8988T (cell line): ENCODE data around the gene CHD3.
"Not testable (repeated sequence)": the region's sequence is repeated elsewhere in the genome, so short reads cannot be mapped to it uniquely, and the experiment has no call there.

Source experiments
- DNase-seq: peaks from one replicate; pipeline ENCODE4 v3.0.0; 2011

CHD3 gene

GRCh38 chr17:7940034-7940433 lies 51.4 kb downstream of the CHD3 start:
- DNase-seq, result no peak

- no peak for DNase-seq
These were observed 52.2 kb downstream of the CHD3 start for GRCh38 chr17:7940743-7941142.

DNA sequence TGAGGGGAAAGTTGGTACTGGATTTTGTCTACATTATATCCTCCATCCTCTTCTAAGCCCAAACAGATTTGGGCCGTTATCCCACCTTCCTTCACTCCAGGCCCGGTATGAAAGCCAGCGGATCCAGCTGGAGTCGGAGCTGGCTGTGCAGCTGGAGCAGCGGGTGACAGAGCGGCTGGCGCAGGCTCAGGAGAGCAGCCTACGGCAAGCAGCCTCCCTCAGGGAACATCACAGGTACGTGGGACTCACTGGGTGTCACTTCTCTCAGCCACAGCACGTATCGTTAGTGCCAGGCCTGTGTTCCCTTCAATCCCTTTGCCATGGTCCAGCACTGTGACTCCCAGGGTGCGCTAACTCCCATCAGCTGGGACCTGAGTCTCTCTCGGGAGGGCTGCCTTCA lies 54.7 kb downstream of the CHD3 start:
- DNase-seq, result no peak

DNA sequence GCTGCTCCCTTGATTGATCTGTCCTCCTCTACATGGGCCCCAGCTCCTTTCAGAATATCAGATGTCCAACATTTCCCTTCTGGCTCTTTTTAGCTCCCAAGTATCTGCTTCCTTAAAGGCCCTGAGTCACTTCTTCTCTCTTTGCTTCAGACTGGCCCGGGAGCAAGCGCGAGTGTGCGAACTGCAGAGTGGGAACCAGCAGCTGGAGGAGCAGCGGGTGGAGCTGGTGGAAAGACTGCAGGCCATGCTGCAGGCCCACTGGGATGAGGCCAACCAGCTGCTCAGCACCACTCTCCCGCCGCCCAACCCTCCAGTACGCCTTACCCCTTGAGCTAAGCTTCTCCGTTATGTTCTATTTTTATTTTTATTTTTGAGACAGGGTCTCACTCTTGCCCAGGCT lies 55.7 kb downstream of the CHD3 start:
- DNase-seq, result no peak

DNA sequence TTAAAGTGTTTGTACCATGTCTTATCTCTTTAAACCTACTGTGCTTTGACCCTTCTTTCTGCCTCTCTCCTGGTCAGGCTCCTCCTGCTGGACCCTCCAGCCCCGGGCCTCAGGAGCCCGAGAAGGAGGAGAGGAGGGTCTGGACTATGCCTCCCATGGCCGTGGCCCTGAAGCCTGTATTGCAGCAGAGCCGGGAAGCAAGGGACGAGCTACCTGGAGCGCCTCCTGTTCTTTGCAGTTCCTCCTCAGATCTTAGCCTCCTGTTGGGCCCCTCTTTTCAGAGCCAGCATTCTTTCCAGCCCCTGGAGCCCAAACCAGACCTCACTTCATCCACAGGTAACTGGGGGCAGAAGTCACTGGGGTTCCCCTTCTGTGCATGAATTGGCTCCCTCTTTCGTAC lies 57.1 kb downstream of the CHD3 start:
- no peak for DNase-seq

DNA sequence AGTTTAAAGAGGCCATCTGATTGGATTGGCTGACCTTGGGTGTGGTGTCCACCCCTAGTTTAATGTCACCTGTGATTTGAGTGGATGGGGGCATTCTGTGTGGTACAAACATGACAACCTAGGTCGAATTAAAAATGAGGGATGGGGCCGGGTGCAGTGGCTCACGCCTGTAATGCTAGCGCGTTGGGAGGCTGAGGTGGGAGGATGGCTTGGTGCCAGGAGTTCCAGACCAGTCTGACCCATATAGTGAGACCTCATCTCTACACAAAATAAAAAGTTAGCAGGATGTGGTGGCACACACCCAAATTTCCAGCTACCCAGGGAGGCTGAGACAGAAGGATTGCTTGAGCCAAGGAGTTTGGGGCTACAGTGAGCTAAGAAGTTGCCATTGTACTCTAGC lies 57.9 kb downstream of the CHD3 start:
- DNase-seq, result no peak

DNA sequence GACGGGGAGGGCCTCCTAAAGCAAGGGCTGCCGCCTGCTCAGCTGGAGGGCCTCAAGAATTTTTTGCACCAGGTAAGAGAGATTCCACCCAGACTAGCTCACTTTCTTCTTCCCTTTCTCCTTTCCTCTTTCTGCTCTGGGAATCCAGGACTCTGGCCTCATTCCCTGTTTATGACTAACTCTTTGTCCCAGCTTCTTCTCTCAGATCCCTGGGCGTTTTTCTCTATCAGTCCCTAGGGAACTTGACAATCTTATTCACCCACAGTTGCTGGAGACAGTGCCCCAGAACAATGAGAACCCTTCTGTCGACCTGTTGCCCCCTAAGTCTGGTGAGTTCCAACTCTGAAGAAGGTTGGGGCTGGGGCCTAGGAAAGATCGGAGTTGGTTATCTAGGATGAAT lies 59.1 kb downstream of the CHD3 start:
- DNase-seq, result no peak

- no peak for DNase-seq
These were observed 62.0 kb downstream of the CHD3 start for GRCh38 chr17:7950578-7950977.

DNA sequence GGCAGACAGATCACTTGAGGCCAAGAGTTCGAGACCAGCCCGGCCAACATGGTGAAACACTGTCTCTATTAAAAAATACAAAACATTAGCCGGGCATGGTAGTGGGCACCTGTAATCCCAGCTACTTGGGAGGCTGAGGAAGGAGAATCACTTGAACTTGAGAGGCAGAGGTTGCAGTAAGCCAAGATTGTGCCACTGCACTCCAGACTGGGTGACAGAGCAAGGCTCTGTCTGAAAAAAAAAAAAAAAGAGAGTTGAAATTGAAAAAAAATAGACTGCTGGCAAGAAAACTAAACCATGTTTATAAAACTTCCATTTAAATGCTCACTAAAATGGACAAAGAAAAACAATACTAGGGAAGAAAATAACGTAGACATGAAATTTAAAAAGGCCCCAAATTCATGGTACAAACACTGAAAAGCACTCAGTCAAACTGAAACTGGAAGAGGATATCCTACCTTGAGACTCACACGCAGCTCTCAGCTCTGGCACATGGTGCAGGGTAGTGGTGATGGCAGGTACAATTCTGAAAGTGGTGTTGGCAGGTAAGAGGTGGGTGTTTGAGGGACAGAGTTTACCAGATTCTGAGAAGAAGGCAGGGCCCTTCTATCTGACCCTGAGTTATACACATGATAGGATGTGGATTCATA lies 62.7 kb downstream of the CHD3 start:
- no peak for DNase-seq

DNA sequence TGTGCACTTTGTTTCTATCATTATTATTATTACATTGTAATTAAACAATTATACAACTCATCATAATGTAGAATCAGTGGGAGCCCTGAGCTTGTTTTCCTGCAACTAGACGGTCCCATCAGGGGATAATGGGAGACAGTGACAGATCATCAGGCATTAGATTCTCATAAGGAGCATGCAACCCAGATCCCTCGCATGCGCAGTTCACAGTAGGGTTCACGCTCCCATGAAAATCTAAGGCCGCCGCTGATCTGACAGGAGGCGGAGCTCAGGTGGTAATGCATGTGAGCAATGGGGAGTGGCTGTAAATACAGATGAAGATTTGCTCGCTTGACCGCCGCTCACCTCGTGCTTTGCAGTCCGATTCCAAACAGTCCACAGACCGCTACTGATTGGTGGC lies 64.7 kb downstream of the CHD3 start:
- not testable (repeated sequence) for DNase-seq

DNA sequence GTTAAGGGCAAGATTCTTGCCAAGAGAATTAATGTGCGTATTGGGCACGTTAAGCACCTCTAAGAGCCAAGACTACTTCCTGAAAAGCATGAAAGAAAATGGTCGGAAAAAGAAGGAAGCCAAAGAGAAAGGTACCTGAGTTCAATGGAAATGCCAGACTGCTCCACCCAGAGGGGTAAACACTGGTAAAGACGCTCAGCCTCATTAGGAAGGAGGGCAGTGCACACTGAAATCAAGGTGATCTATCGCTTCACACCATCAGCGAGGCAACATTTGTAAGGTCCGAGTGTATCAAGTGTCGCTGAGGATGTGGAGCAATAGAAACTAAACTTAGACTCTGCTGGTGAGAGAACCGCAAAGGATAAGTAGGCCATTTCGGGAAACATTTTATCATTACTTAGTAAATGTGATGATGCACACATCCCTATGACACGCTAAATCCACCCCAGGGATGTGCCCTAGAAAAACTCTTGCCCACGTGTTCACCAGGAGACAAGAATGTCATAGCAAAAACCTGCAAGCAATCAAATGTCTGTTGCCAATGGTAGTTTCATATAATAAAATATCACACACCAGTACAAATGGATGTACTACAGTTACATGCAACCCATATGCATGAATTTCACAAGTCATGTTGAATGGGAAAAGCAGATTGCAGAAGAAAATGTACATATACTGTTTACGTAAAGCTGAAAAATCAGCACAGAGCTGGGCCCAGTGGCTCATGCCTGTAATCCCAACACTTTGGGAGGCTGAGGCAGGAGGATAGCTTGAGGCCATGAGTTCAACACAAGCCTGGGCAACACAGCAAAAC lies 67.0 kb downstream of the CHD3 start:
- DNase-seq, result no peak

GRCh38 chr17:7956228-7956965 lies 67.8 kb downstream of the CHD3 start:
- DNase-seq, result no peak

- DNase-seq, result no peak
These were observed 71.1 kb downstream of the CHD3 start for GRCh38 chr17:7959503-7960253.

GRCh38 chr17:7961421-7961820 lies 72.8 kb downstream of the CHD3 start:
- no peak for DNase-seq
